Measurements from ENCODE around the gene AUTS2. TPM values are rescaled to one million over a fixed set of nuclear protein-coding genes. Genes with fewer than 3 reads are reported as not detected.

Gene AUTS2
- total RNA-seq, 5 donors from 2014 or later (not counting 1 experiment from before 2014, with no cell fraction given): 10.6 to 66.2 (median 37.6) TPM

DNA sequence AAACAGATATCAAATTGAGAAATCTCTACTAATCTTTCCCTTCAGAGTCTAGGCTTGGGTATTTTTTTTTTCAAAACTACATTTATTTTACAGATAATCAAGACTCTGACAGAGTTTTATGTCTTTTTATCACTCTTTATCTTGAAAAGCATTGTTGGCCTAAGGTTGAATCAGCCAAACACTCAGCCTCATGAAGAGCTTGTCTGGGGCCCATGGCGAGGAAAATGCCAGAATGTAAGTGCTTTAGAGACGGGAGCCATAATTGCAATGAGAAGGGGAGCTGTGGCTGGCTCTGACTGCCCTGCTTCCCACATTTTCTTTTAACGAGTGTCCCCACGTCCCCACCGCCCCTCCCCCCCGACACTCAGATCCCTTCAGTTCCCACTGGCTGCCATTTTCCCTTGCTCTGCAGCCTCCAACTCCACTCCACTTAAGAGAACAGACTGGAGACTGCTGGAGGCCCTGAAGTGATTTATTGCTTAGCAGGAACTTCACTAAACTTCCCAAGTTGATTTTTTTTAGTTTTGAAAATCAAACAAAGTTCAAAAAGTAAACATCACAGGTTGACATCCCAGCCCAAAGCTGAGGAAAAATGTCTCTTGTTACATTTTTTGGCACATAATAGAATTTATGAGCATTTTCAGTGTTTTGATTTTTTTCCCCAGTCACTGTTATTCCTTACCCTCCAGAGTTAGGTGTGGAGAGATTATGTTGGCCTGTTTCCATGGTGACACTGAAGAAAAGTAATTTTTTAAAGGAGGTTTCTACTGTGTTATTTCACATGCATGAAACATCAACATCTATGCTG is 896.2 kb downstream of the AUTS2 start:
- Histone ChIP-seq H3K9me3 (no peaks in the 10 kb centered on the region), H3K27me3 (replicated peaks in 1 of 2; ENCODE audit: control insufficient read depth in 2 of 2, extremely low read depth in 1 of 2, insufficient read depth in 2 of 2, low read length in 1 of 2) (peaks cover 0 to 2% of the 10 kb centered on the region in 2 experiments), H3K4me1 (ENCODE audit: control insufficient read depth in 1 of 2, extremely low read depth in 1 of 2, insufficient read depth in 2 of 2, low read length in 2 of 2) (no peaks in the 10 kb centered on the region), H3K4me3 (ENCODE audit: control insufficient read depth in 1 of 2, extremely low read depth in 1 of 2, low read length in 1 of 2) (no peak overlapping the region), H3K27ac (ENCODE audit: low read length) (no peak overlapping the region), H3K36me3 (ENCODE audit: control insufficient read depth in 2 of 2, extremely low read depth in 1 of 2, insufficient read depth in 1 of 2, low read length in 1 of 2) (no peaks in the 10 kb centered on the region)
- CTCF ChIA-PET: no interaction called here
- Mint-ChIP-seq H3K4me1 (no peaks in the 10 kb centered on the region), H3K9me3 (no peaks in the 10 kb centered on the region), H3K27ac (no peak overlapping the region), H3K4me3 (no peak overlapping the region), H3K36me3 (no peaks in the 10 kb centered on the region), H3K27me3 (no peaks in the 10 kb centered on the region)
- POLR2A ChIA-PET: no interaction called here
- 96% methylated on average over 3 of the region's 6 CpGs for WGBS (ENCODE audit: insufficient coverage)
- no peak for DNase-seq
- ATAC-seq (replicated peaks in 1 of 4): no peak

DNA sequence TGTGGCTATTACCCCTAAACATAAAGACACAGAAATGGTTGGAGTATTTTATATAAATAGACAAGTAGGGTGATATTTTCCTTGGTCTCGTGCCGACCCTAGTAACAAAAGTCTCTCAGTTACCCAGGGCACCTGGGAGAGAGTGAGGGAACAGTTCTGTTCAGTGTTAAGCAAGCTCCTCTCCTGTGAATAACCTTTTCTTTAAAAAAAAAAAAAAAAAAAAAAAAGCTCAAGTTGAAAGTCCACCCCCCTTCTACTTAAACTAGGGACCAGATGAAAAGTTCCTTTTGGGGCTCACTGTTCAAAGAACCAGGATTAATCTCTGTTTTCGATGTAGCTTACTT is 896.7 kb downstream of the AUTS2 start:
- ATAC-seq (replicated peaks in 1 of 4) (no peak), DNase-seq (no peak)
- Mint-ChIP-seq H3K36me3 (no peaks in the 10 kb centered on the region), H3K27me3 (no peaks in the 10 kb centered on the region), H3K9me3 (no peaks in the 10 kb centered on the region), H3K4me3 (no peak overlapping the region), H3K27ac (no peak overlapping the region), H3K4me1 (no peaks in the 10 kb centered on the region)
- no CpG with 5 or more reads among the region's 3 CpGs for WGBS (ENCODE audit: insufficient coverage)
- Histone ChIP-seq H3K27me3 (replicated peaks in 1 of 2; ENCODE audit: control insufficient read depth in 2 of 2, extremely low read depth in 1 of 2, insufficient read depth in 2 of 2, low read length in 1 of 2) (peaks cover 0 to 2% of the 10 kb centered on the region in 2 experiments), H3K27ac (ENCODE audit: low read length) (no peak overlapping the region), H3K4me1 (ENCODE audit: control insufficient read depth in 1 of 2, extremely low read depth in 1 of 2, insufficient read depth in 2 of 2, low read length in 2 of 2) (no peaks in the 10 kb centered on the region), H3K9me3 (no peaks in the 10 kb centered on the region), H3K4me3 (ENCODE audit: control insufficient read depth in 1 of 2, extremely low read depth in 1 of 2, low read length in 1 of 2) (no peak overlapping the region), H3K36me3 (ENCODE audit: control insufficient read depth in 2 of 2, extremely low read depth in 1 of 2, insufficient read depth in 1 of 2, low read length in 1 of 2) (no peaks in the 10 kb centered on the region)
- POLR2A ChIA-PET: no interaction called here
- CTCF ChIA-PET: interaction anchor here in 1 of 2 donors (0.6 kb wide), 1 partner anchor 427 kb away, joined by 3 read pairs; no protein-coding TSS in a partner anchor

DNA sequence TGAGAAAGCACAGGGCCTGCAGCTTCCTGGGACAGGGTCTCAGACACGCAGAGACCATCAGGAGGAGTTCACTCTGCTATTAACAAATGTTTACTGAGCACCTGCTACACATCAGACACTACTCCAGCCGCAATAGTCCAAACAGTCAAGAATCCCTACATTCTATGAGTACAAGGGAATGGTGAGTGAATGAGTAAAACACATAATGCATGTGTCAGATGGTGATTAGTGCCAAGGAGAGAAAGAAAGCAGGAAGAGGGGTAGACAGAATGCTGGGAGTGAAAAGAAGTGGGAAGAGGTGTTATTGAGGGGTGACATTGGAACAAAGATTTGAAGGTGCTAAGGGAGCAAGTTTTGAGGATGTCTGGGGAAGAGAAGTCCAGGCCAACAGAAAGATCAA is 899.5 kb downstream of the AUTS2 start:
- ChIA-PET POLR2A (no interaction called here), CTCF (no interaction called here)
- Histone ChIP-seq H3K27me3 (replicated peaks in 1 of 2; ENCODE audit: control insufficient read depth in 2 of 2, extremely low read depth in 1 of 2, insufficient read depth in 2 of 2, low read length in 1 of 2) (no peaks in the 10 kb centered on the region), H3K4me3 (ENCODE audit: control insufficient read depth in 1 of 2, extremely low read depth in 1 of 2, low read length in 1 of 2) (no peak overlapping the region), H3K27ac (ENCODE audit: low read length) (no peak overlapping the region), H3K36me3 (ENCODE audit: control insufficient read depth in 2 of 2, extremely low read depth in 1 of 2, insufficient read depth in 1 of 2, low read length in 1 of 2) (no peaks in the 10 kb centered on the region), H3K9me3 (no peaks in the 10 kb centered on the region), H3K4me1 (ENCODE audit: control insufficient read depth in 1 of 2, extremely low read depth in 1 of 2, insufficient read depth in 2 of 2, low read length in 2 of 2) (no peaks in the 10 kb centered on the region)
- no peaks in the 10 kb centered on the region for H3K4me1 Mint-ChIP-seq
- no peaks in the 10 kb centered on the region for H3K9me3 Mint-ChIP-seq
- no peaks in the 10 kb centered on the region for H3K27me3 Mint-ChIP-seq
- H3K36me3 Mint-ChIP-seq: no peaks in the 10 kb centered on the region
- WGBS (ENCODE audit: insufficient coverage): 80% methylated on average over 1 of the region's 2 CpGs
- no peak overlapping the region for H3K27ac Mint-ChIP-seq
- DNase-seq: no peak
- no peak overlapping the region for H3K4me3 Mint-ChIP-seq
- ATAC-seq (replicated peaks in 1 of 4): no peak

DNA sequence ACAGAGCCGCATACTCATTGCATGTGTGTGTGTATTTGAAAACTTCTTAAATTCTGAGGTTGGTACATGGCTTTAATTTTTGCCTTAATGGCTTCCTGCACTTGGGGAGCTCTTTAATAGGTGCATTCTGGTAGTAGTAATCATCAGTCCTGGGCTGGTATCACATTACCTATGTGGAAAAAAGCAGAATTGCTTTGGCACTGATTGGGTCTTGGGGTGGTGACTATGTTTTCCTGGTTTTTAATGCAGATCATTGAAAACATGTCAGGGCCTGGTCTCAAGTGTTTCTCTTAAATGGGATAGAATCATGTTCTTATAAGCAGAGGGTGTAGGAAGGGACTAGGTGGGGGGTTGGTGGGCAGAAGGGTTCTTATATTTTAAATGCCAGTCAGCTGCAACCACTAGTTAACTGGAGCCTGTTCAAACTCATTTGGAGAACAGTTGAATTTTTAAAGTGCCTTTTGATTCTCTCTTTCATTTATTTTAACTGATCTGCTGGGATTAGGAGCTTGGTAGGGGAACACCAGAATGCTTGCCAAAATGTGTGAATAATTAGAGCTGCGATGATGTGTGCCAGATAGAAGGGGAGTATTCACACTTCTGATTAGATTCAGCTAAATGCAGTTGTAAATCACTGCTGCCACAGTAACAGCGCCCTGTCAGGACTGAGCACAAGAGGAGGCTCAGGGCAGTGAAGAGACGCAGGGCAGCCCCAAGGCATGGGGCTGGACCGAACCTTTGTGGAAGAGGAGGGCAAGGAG is 900.1 kb downstream of the AUTS2 start:
- ChIA-PET CTCF (no interaction called here), POLR2A (no interaction called here)
- Mint-ChIP-seq H3K9me3 (no peaks in the 10 kb centered on the region), H3K4me3 (no peak overlapping the region), H3K4me1 (no peaks in the 10 kb centered on the region), H3K36me3 (no peaks in the 10 kb centered on the region), H3K27ac (no peak overlapping the region), H3K27me3 (no peaks in the 10 kb centered on the region)
- 90% methylated on average over 4 of the region's 5 CpGs for WGBS (ENCODE audit: insufficient coverage)
- DNase-seq (no peak), ATAC-seq (replicated peaks in 1 of 4) (no peak)
- no peak overlapping the region for H3K27ac ChIP-seq (ENCODE audit: low read length)
- no peak overlapping the region for H3K4me3 ChIP-seq (ENCODE audit: control insufficient read depth in 1 of 2, extremely low read depth in 1 of 2, low read length in 1 of 2)
- H3K4me1 ChIP-seq (ENCODE audit: control insufficient read depth in 1 of 2, extremely low read depth in 1 of 2, insufficient read depth in 2 of 2, low read length in 2 of 2): no peaks in the 10 kb centered on the region
- no peaks in the 10 kb centered on the region for H3K27me3 ChIP-seq (replicated peaks in 1 of 2; ENCODE audit: control insufficient read depth in 2 of 2, extremely low read depth in 1 of 2, insufficient read depth in 2 of 2, low read length in 1 of 2)
- no peaks in the 10 kb centered on the region for H3K36me3 ChIP-seq (ENCODE audit: control insufficient read depth in 2 of 2, extremely low read depth in 1 of 2, insufficient read depth in 1 of 2, low read length in 1 of 2)
- H3K9me3 ChIP-seq: no peaks in the 10 kb centered on the region

DNA sequence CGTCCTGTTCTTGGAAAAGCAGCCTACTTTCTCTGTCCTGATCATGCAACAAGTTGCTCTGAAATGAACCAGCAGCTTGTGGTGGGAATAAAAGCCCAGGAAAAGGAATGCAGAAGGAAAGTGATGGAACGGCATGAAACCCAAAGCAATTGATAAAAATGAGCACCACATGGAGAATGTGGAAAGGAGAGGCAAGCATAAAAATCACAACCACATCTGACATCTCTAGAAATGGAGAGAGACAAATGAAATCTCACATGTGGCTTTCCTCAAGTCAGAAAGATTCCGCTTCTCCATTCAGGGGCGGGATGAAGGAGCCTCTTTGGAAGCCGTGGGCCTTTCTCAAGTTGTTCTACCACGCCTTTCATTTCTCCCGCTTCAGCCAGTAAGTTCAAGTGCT is 902.0 kb downstream of the AUTS2 start:
- Mint-ChIP-seq H3K27me3 (no peaks in the 10 kb centered on the region), H3K36me3 (no peaks in the 10 kb centered on the region), H3K27ac (no peak overlapping the region), H3K4me3 (no peak overlapping the region), H3K9me3 (no peaks in the 10 kb centered on the region), H3K4me1 (no peaks in the 10 kb centered on the region)
- WGBS (ENCODE audit: insufficient coverage): no CpG with 5 or more reads among the region's 7 CpGs
- DNase-seq: no peak
- Histone ChIP-seq H3K4me1 (ENCODE audit: control insufficient read depth in 1 of 2, extremely low read depth in 1 of 2, insufficient read depth in 2 of 2, low read length in 2 of 2) (no peaks in the 10 kb centered on the region), H3K27me3 (replicated peaks in 1 of 2; ENCODE audit: control insufficient read depth in 2 of 2, extremely low read depth in 1 of 2, insufficient read depth in 2 of 2, low read length in 1 of 2) (no peaks in the 10 kb centered on the region), H3K4me3 (ENCODE audit: control insufficient read depth in 1 of 2, extremely low read depth in 1 of 2, low read length in 1 of 2) (no peak overlapping the region), H3K9me3 (no peaks in the 10 kb centered on the region), H3K36me3 (ENCODE audit: control insufficient read depth in 2 of 2, extremely low read depth in 1 of 2, insufficient read depth in 1 of 2, low read length in 1 of 2) (no peaks in the 10 kb centered on the region), H3K27ac (ENCODE audit: low read length) (no peak overlapping the region)
- POLR2A ChIA-PET: no interaction called here
- CTCF ChIA-PET: no interaction called here
- no peak for ATAC-seq (replicated peaks in 1 of 4)

DNA sequence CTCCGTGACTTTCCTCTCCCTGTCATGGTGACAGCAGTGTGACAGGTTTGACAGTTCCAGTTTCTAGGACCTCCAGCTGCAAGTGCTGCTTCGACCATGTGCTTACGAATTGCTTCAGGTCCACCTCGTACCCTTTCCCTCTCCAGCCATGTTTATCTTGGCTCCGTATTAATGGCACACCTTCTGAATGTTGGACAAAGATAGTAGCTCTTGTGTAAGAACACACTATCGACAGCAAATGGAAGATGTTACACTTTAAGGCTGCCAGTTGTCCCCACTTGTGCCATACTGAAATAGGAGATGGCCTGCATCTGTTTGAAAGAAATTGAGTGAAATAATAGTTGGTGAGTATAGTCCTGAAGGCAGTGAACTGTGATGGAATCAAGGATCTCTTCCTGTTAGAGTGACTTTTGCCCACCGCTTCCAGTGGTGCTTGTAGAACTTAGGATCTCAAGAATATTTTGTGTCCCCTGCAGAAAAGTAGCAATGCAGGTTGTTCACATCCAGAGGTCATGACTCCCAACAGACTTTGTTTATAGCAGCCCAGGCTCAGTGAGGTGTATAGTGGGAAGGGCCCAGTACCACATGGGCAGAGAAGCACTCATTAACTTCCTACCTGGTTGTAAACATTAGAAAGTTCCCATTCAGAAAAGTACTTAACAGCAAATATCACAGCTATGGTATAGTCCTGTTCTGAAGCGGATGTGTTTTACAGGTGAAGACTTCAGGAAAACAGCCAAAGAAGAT is 904.0 kb downstream of the AUTS2 start:
- no peak for DNase-seq
- Histone ChIP-seq H3K36me3 (ENCODE audit: control insufficient read depth in 2 of 2, extremely low read depth in 1 of 2, insufficient read depth in 1 of 2, low read length in 1 of 2) (no peaks in the 10 kb centered on the region), H3K4me1 (ENCODE audit: control insufficient read depth in 1 of 2, extremely low read depth in 1 of 2, insufficient read depth in 2 of 2, low read length in 2 of 2) (no peaks in the 10 kb centered on the region), H3K4me3 (ENCODE audit: control insufficient read depth in 1 of 2, extremely low read depth in 1 of 2, low read length in 1 of 2) (no peak overlapping the region), H3K27me3 (replicated peaks in 1 of 2; ENCODE audit: control insufficient read depth in 2 of 2, extremely low read depth in 1 of 2, insufficient read depth in 2 of 2, low read length in 1 of 2) (no peaks in the 10 kb centered on the region), H3K9me3 (no peaks in the 10 kb centered on the region), H3K27ac (ENCODE audit: low read length) (no peak overlapping the region)
- H3K36me3 Mint-ChIP-seq: no peaks in the 10 kb centered on the region
- no peaks in the 10 kb centered on the region for H3K4me1 Mint-ChIP-seq
- no peak for ATAC-seq (replicated peaks in 1 of 4)
- no peaks in the 10 kb centered on the region for H3K27me3 Mint-ChIP-seq
- H3K4me3 Mint-ChIP-seq: no peak overlapping the region
- CTCF ChIA-PET: no interaction called here
- H3K27ac Mint-ChIP-seq: no peak overlapping the region
- 98% methylated on average over 3 of the region's 8 CpGs for WGBS (ENCODE audit: insufficient coverage)
- no peaks in the 10 kb centered on the region for H3K9me3 Mint-ChIP-seq
- POLR2A ChIA-PET: no interaction called here

Data from T-cell (primary cell).